ENCODE results near the gene KRTAP5-2. TPM values are rescaled to one million over a fixed set of nuclear protein-coding genes. Genes with fewer than 3 reads are reported as not detected.
"Not testable (repeated sequence)": the region's sequence is repeated elsewhere in the genome, so short reads cannot be mapped to it uniquely, and the experiment has no call there.

KRTAP5-2 gene
- total RNA-seq, 1 donor from 2014 or later = not detected

- no peak overlapping the region for H3K4me3 Mint-ChIP-seq
- H3K4me1 Mint-ChIP-seq = peaks cover 1% of the 10 kb centered on the region
- H3K27me3 Mint-ChIP-seq (ENCODE audit: low read depth) = peaks cover 85% of the 10 kb centered on the region
- peaks cover 10% of the 10 kb centered on the region for H3K9me3 Mint-ChIP-seq
- no peak for TF ChIP-seq CTCF (IDR thresholded peaks at IDR 0.05; ENCODE audit: unreplicated experiment)
- no peaks in the 10 kb centered on the region for H3K36me3 Mint-ChIP-seq
- H3K27ac Mint-ChIP-seq = no peak overlapping the region
- DNase-seq (ENCODE audit: low spot score in 2 of 2, unreplicated experiment in 2 of 2) = no peak
Observed at GRCh38 chr11:1597331-1597993, 632 bp downstream of the KRTAP5-2 start.

GRCh38 chr11:1596576-1597121 lies 1.4 kb downstream of the KRTAP5-2 start:
- H3K36me3 Mint-ChIP-seq; DNase-seq (ENCODE audit: low spot score in 2 of 2, unreplicated experiment in 2 of 2); H3K27ac Mint-ChIP-seq; H3K4me1 Mint-ChIP-seq; H3K9me3 Mint-ChIP-seq; H3K4me3 Mint-ChIP-seq: not testable (repeated sequence)
- peaks cover 85% of the 10 kb centered on the region for H3K27me3 Mint-ChIP-seq (ENCODE audit: low read depth)

- H3K27me3 Mint-ChIP-seq (ENCODE audit: low read depth) = peaks cover 84% of the 10 kb centered on the region
- not testable (repeated sequence) for H3K9me3 Mint-ChIP-seq; DNase-seq (ENCODE audit: low spot score in 2 of 2, unreplicated experiment in 2 of 2); H3K4me3 Mint-ChIP-seq; H3K4me1 Mint-ChIP-seq; H3K27ac Mint-ChIP-seq; H3K36me3 Mint-ChIP-seq
Observed at GRCh38 chr11:1595994-1596575, 2.0 kb downstream of the KRTAP5-2 start.

GRCh38 chr11:1592628-1593027 lies 5.5 kb downstream of the KRTAP5-2 start:
- peaks cover 77% of the 10 kb centered on the region for H3K27me3 Mint-ChIP-seq (ENCODE audit: low read depth)
- TF ChIP-seq CTCF (IDR thresholded peaks at IDR 0.05; ENCODE audit: unreplicated experiment) = no peak

GRCh38 chr11:1589996-1590395 lies 8.1 kb downstream of the KRTAP5-2 start:
- H3K4me3 Mint-ChIP-seq = no peak overlapping the region
- DNase-seq (ENCODE audit: low spot score in 2 of 2, unreplicated experiment in 2 of 2) = no peak
- H3K27ac Mint-ChIP-seq = no peak overlapping the region
- H3K4me1 Mint-ChIP-seq = no peaks in the 10 kb centered on the region
- TF ChIP-seq CTCF (IDR thresholded peaks at IDR 0.05; ENCODE audit: unreplicated experiment) = no peak
- no peaks in the 10 kb centered on the region for H3K9me3 Mint-ChIP-seq
- peaks cover 59% of the 10 kb centered on the region for H3K27me3 Mint-ChIP-seq (ENCODE audit: low read depth)
- H3K36me3 Mint-ChIP-seq = no peaks in the 10 kb centered on the region

More at GRCh38 chr11:1592628-1593027, 5.5 kb downstream of the KRTAP5-2 start:
- H3K36me3 Mint-ChIP-seq = no peaks in the 10 kb centered on the region
- H3K9me3 Mint-ChIP-seq = no peaks in the 10 kb centered on the region
- DNase-seq (ENCODE audit: low spot score in 2 of 2, unreplicated experiment in 2 of 2) = no peak
- no peak overlapping the region for H3K4me3 Mint-ChIP-seq
- H3K4me1 Mint-ChIP-seq = peaks cover 1% of the 10 kb centered on the region
- no peak overlapping the region for H3K27ac Mint-ChIP-seq

GRCh38 chr11:1589191-1589963 lies 8.7 kb downstream of the KRTAP5-2 start:
- peaks cover 54% of the 10 kb centered on the region for H3K27me3 Mint-ChIP-seq (ENCODE audit: low read depth)
- not testable (repeated sequence) for H3K4me3 Mint-ChIP-seq; H3K9me3 Mint-ChIP-seq; DNase-seq (ENCODE audit: low spot score in 2 of 2, unreplicated experiment in 2 of 2); H3K4me1 Mint-ChIP-seq; H3K36me3 Mint-ChIP-seq; H3K27ac Mint-ChIP-seq

- H3K36me3 Mint-ChIP-seq = no peaks in the 10 kb centered on the region
- H3K4me3 Mint-ChIP-seq = no peak overlapping the region
- TF ChIP-seq CTCF (IDR thresholded peaks at IDR 0.05; ENCODE audit: unreplicated experiment) = no peak
- no peak overlapping the region for H3K27ac Mint-ChIP-seq
- peaks cover 36% of the 10 kb centered on the region for H3K27me3 Mint-ChIP-seq (ENCODE audit: low read depth)
- no peaks in the 10 kb centered on the region for H3K4me1 Mint-ChIP-seq
- H3K9me3 Mint-ChIP-seq = peaks cover 5% of the 10 kb centered on the region
- no peak for DNase-seq (ENCODE audit: low spot score in 2 of 2, unreplicated experiment in 2 of 2)
Observed at GRCh38 chr11:1586699-1587098, 11.4 kb downstream of the KRTAP5-2 start.

GRCh38 chr11:1584661-1585370 lies 13.3 kb downstream of the KRTAP5-2 start, which contains the start of gene KRTAP5-1:
TSS of gene KRTAP5-1 (minus strand) at chr11:1585283. CDS start at chr11:1585249, 34 bp downstream.
- H3K9me3 Mint-ChIP-seq; DNase-seq (ENCODE audit: low spot score in 2 of 2, unreplicated experiment in 2 of 2): not testable (repeated sequence)

GRCh38 chr11:1582909-1583308 lies 15.2 kb downstream of the KRTAP5-2 start:
- not testable (repeated sequence) for H3K4me1 Mint-ChIP-seq; H3K27ac Mint-ChIP-seq; H3K4me3 Mint-ChIP-seq; DNase-seq (ENCODE audit: low spot score in 2 of 2, unreplicated experiment in 2 of 2); H3K36me3 Mint-ChIP-seq
- Mint-ChIP-seq H3K27me3 (ENCODE audit: low read depth) (peaks cover 23% of the 10 kb centered on the region), H3K9me3 (peaks cover 20% of the 10 kb centered on the region)

More at GRCh38 chr11:1584661-1585370, 13.3 kb downstream of the KRTAP5-2 start, which contains the start of gene KRTAP5-1:
- not testable (repeated sequence) for H3K4me1 Mint-ChIP-seq, H3K4me3 Mint-ChIP-seq, H3K27ac Mint-ChIP-seq, H3K36me3 Mint-ChIP-seq
- peaks cover 29% of the 10 kb centered on the region for H3K27me3 Mint-ChIP-seq (ENCODE audit: low read depth)

All from mesothelial cell of epicardium (in vitro differentiated cells).